GM12801 (cell line): ENCODE results near the gene GGT7.

Experiments
- TF ChIP-seq, protein P1 (sequence below): IDR thresholded peaks from one replicate; pipeline ENCODE4 v1.5.1; 2011; ENCODE audit warnings: control low read depth; ENCODE audit not compliant: insufficient read length; ENCODE audit errors: extremely low read depth

GGT7 gene

DNA sequence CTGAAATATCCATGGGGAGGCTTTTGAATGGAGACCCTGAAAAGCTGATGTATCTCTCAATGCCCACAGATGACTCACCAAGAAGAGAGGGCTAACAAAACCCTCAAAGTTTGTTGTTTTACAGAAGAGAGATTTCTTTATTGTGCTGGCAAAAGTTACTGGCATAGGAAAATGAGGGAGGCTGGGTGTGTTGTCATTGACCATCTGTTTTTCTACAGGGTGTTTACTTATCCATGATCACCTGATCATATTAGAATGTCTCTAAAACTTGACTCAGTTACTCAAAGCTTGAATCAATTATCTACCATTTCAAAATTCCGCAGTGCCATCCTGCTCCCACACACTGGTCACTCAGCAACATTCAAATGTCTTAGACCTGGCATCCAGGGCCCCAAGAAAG lies 57.0 kb downstream of the GGT7 start:
- TF ChIP-seq, protein P1, sequence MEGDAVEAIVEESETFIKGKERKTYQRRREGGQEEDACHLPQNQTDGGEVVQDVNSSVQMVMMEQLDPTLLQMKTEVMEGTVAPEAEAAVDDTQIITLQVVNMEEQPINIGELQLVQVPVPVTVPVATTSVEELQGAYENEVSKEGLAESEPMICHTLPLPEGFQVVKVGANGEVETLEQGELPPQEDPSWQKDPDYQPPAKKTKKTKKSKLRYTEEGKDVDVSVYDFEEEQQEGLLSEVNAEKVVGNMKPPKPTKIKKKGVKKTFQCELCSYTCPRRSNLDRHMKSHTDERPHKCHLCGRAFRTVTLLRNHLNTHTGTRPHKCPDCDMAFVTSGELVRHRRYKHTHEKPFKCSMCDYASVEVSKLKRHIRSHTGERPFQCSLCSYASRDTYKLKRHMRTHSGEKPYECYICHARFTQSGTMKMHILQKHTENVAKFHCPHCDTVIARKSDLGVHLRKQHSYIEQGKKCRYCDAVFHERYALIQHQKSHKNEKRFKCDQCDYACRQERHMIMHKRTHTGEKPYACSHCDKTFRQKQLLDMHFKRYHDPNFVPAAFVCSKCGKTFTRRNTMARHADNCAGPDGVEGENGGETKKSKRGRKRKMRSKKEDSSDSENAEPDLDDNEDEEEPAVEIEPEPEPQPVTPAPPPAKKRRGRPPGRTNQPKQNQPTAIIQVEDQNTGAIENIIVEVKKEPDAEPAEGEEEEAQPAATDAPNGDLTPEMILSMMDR: no peak

- TF ChIP-seq, protein P1: no peak
Observed at GRCh38 chr20:34808583-34808982, 64.1 kb downstream of the GGT7 start.

DNA sequence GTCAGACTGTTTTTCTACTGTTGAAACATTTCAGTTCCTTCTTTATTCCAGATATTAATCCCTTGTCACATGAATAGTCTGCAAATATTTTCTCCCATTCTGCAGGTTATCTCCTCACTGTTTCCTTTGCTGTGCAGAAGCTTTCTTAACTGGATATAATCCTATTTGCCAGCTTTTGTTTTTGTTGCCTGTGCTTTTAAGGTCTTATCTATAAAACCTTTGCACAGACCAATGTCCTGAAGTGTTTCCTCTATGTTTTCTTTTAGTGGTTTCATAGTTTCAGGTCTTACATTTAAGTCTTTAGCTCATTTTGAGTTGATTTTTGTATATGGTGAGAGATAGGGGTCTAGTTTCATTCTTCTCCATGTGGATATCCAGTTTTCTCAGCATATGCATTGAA lies 66.4 kb downstream of the GGT7 start:
- TF ChIP-seq, protein P1: no peak

DNA sequence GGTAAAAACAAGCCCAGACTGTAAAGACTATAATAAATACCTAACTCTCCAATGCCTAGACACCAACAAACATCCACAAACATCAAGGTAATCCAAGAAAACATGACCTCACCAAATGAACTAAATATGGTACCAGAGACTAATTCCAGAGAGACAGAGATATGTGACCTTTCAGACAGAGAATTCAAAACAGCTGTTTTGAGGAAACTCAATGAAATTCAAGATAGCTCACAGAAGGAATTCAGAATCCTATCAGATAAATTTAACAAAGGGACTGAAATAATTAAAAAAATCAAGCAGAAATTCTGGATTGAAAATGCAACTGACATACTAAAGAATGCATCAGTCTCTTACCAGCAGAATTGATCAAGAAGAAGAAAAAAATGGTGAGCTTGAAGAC lies 73.8 kb downstream of the GGT7 start:
- TF ChIP-seq, protein P1: no peak

DNA sequence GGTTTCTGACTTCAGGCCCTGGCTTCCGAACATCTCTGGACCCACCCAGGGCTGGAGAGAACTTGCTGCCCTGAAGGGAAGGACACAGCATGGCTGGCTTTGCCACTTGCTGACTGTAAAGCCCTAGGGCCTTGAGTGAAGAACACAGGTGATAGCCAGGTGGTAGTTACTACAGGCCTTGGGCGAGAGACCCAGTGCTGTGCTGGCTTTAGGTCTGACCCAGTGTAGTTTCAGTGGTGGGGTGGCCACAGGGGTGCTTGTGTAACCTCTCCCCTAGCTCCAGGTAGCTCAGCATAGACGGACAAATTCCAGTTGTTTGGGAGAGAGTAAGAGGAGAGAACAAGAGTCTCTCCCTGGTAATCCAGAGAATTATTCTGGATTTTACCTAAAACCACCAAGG lies 74.3 kb downstream of the GGT7 start:
- TF ChIP-seq, protein P1: no peak

- TF ChIP-seq, protein P1: no peak
Observed at GRCh38 chr20:34797012-34797995, 75.4 kb downstream of the GGT7 start.
